Measurements from ENCODE around the gene ATP8A2.

ATP8A2 gene

GRCh38 chr13:25732111-25732865 lies 360.5 kb downstream of the ATP8A2 start:
- in situ Hi-C loops (cut with MboI; ENCODE audit: low sequenced_read_pairs, unreplicated experiment) = no loop called here
- no peak for DNase-seq (ENCODE audit: low spot score)

GRCh38 chr13:25733001-25733491 lies 361.3 kb downstream of the ATP8A2 start:
- in situ Hi-C loops (cut with MboI; ENCODE audit: low sequenced_read_pairs, unreplicated experiment) = no loop called here
- no peak for DNase-seq (ENCODE audit: low spot score)
- no peak for TF ChIP-seq CTCF (IDR thresholded peaks at IDR 0.05; ENCODE audit: borderline replicate concordance, control extremely low read depth, extremely low read depth, insufficient read depth, missing control alignments)

More at GRCh38 chr13:25732111-25732865, 360.5 kb downstream of the ATP8A2 start:
- TF ChIP-seq CTCF (IDR thresholded peaks at IDR 0.05; ENCODE audit: borderline replicate concordance, control extremely low read depth, extremely low read depth, insufficient read depth, missing control alignments) = no peak

GRCh38 chr13:25733696-25734435 lies 362.1 kb downstream of the ATP8A2 start:
- no peak for DNase-seq (ENCODE audit: low spot score)
- in situ Hi-C loops (cut with MboI; ENCODE audit: low sequenced_read_pairs, unreplicated experiment) = no loop called here
- no peak for TF ChIP-seq CTCF (IDR thresholded peaks at IDR 0.05; ENCODE audit: borderline replicate concordance, control extremely low read depth, extremely low read depth, insufficient read depth, missing control alignments)

- in situ Hi-C loops (cut with MboI; ENCODE audit: low sequenced_read_pairs, unreplicated experiment) = no loop called here
- TF ChIP-seq CTCF (IDR thresholded peaks at IDR 0.05; ENCODE audit: borderline replicate concordance, control extremely low read depth, extremely low read depth, insufficient read depth, missing control alignments) = no peak
- no peak for DNase-seq (ENCODE audit: low spot score)
These were observed 366.8 kb downstream of the ATP8A2 start for GRCh38 chr13:25738342-25739196.

- no peak for TF ChIP-seq CTCF (IDR thresholded peaks at IDR 0.05; ENCODE audit: borderline replicate concordance, control extremely low read depth, extremely low read depth, insufficient read depth, missing control alignments)
- DNase-seq (ENCODE audit: low spot score) = no peak
- in situ Hi-C loops (cut with MboI; ENCODE audit: low sequenced_read_pairs, unreplicated experiment) = no loop called here
These were observed 367.6 kb downstream of the ATP8A2 start for GRCh38 chr13:25739376-25739775.

GRCh38 chr13:25741796-25742195 lies 370.0 kb downstream of the ATP8A2 start:
- DNase-seq (ENCODE audit: low spot score) = no peak
- in situ Hi-C loops (cut with MboI; ENCODE audit: low sequenced_read_pairs, unreplicated experiment) = no loop called here
- no peak for TF ChIP-seq CTCF (IDR thresholded peaks at IDR 0.05; ENCODE audit: borderline replicate concordance, control extremely low read depth, extremely low read depth, insufficient read depth, missing control alignments)
